Adrenal gland (tissue), 12 donors: ENCODE results near the gene CCR5. TPM values are rescaled to one million over a fixed set of nuclear protein-coding genes. Genes with fewer than 3 reads are reported as not detected.

Experiments
- DNase-seq, 7 donors: peaks; one replicate each; pipeline ENCODE4 v3.0.0-alpha.2; 2019 to 2020
- H3K27ac ChIP-seq, 5 donors: fragments of 200-600 bp; sonication (generic) in 4 of 5; 1 replicate in 3 of 5; 2 replicates in 2 of 5; pipeline versions ENCODE4 v1.5.1 to v1.8.0; 2016 to 2020; ENCODE audit warnings: mild to moderate bottlenecking in 1 of 5
- H3K27me3 ChIP-seq: fragments of 200-600 bp; 2 replicates; pipeline ENCODE4 v1.8.0; 2021
- H3K36me3 ChIP-seq, 2 donors: fragments of 200-600 bp; replicated peaks in 1 of 2; 1 replicate in 1 of 2; 2 replicates in 1 of 2; pipeline versions ENCODE4 v1.5.1 to v1.8.0; 2018 to 2022
- H3K4me1 ChIP-seq, 2 donors: fragments of 200-600 bp; replicated peaks in 1 of 2; 1 replicate in 1 of 2; 2 replicates in 1 of 2; pipeline versions ENCODE4 v1.5.1 to v1.8.0; 2018 to 2021
- H3K4me3 ChIP-seq, 4 donors: fragments of 200-600 bp; sonication (generic) in 3 of 4; one replicate each; pipeline ENCODE4 v1.5.1; 2016 to 2018
- H3K9me3 ChIP-seq, 3 donors: fragments of 200-600 bp; sonication (generic) in 1 of 3; replicated peaks in 1 of 3; 1 replicate in 2 of 3; 2 replicates in 1 of 3; pipeline versions ENCODE4 v1.5.1 to v1.8.0; 2016 to 2021
- CTCF ChIP-seq, 6 experiments: fragments of 450-650 bp in 4 of 6; fragments of 200-600 bp in 2 of 6; sonication (generic) in 1 of 6; IDR thresholded peaks; 1 replicate in 5 of 6; 2 replicates in 1 of 6; pipeline versions ENCODE4 v1.5.1 to v1.8.0; 2016 to 2021; ENCODE audit warnings: antibody characterized with exemption in 6 of 6, mild to moderate bottlenecking in 2 of 6, moderate library complexity in 1 of 6
- POLR2A ChIP-seq, 2 donors: fragments of 450-650 bp; IDR thresholded peaks; one replicate each; pipeline ENCODE4 v1.6.1; 2017; ENCODE audit warnings: antibody characterized with exemption in 2 of 2, mild to moderate bottlenecking in 2 of 2, moderate library complexity in 1 of 2
- WGBS, 4 donors: extraction: QIAGEN DNeasy Blood & Tissue Kit in 2 of 4; methylation state at CpG; one replicate each; pipeline versions ENCODE4 v1.1.5 to v1.1.7; 2013 to 2017; 5-methylcytosine and 5-hydroxymethylcytosine counted together
- intact Hi-C, 2 donors: fragments of 100-400 bp; cut with DNase I; formaldehyde crosslinking; loops; one replicate each; pipeline versions ENCODE4 v1.14.1 to v1.15.0; 2022 to 2023
- polyA plus RNA-seq, 3 donors: library from polyadenylated mRNA; stranded (reverse); fragments of 200-250 nt in 2 of 3; fragments of 350-450 nt in 1 of 3; fragmentation: Illumina TruSeq in 1 of 3; extraction: RNeasy Lipid Tissue Mini Kit (QIAGEN cat#74804) in 1 of 3; gene quantifications; one replicate each; pipeline ENCODE4 v1.2.3, GENCODE V29; 2013 to 2014
- total RNA-seq, 9 donors: library from RNA; depleted of rRNA in 4 of 9; stranded (reverse); fragments of >200 nt in 4 of 9; fragments of 120-200 nt in 1 of 9; fragmentation: NEBNext Ultra II Directional in 1 of 9; extraction: Animal tissue kit (Norgen Biotek cat#: 25700) in 1 of 9; gene quantifications; one replicate each; pipeline versions ENCODE4 v1.1.0 to v1.2.4, GENCODE V29; 2013 to 2023
- donor health status: healthy with polysubstance abuse.
- donor health status: Bipolar disorder and iron deficiency.
- donor health status: DM: yes; HTN: yes; CAD: no.
- donor health status: DM: no; HTN: no; CAD: no.
- donor health status: DM: no; HTN: no; CAD: no.
- donor health status: DM: yes; HTN: yes; CAD: no.

Gene CCR5
- total and polyA plus RNA-seq, 12 donors = 0.06 to 3.7 (median 0.94) TPM

- TF ChIP-seq POLR2A (IDR thresholded peaks at IDR 0.05) (no peak), CTCF (IDR thresholded peaks at IDR 0.05) (no peak)
- DNase-seq = no peak
- Histone ChIP-seq H3K4me1 (no peaks in the 10 kb centered on the region), H3K27ac (no peak overlapping the region), H3K9me3 (no peaks in the 10 kb centered on the region), H3K36me3 (no peaks in the 10 kb centered on the region), H3K27me3 (peaks cover 3% of the 10 kb centered on the region), H3K4me3 (no peak overlapping the region)
- 68 to 73% (median 70%) methylated on average over 2 of the region's 2 CpGs for WGBS, 4 donors
- intact Hi-C loops = no loop called here
Observed at GRCh38 chr3:46399098-46399497, 28.4 kb downstream of the CCR5 start.

GRCh38 chr3:46399557-46399956 lies 28.8 kb downstream of the CCR5 start:
- Histone ChIP-seq H3K27me3 (no peaks in the 10 kb centered on the region), H3K4me1 (no peaks in the 10 kb centered on the region), H3K27ac (no peak overlapping the region), H3K9me3 (no peaks in the 10 kb centered on the region), H3K36me3 (no peaks in the 10 kb centered on the region), H3K4me3 (no peak overlapping the region)
- no peak for TF ChIP-seq CTCF (IDR thresholded peaks at IDR 0.05)
- no peak for DNase-seq
- 47 to 63% (median 48%) methylated on average over 2 of the region's 2 CpGs for whole genome bisulfite sequencing, 4 donors
- intact Hi-C loops = no loop called here

- TF ChIP-seq POLR2A (IDR thresholded peaks at IDR 0.05) (no peak), CTCF (IDR thresholded peaks at IDR 0.05) (no peak)
- no peaks in the 10 kb centered on the region for H3K9me3 ChIP-seq
- no peak overlapping the region for H3K27ac ChIP-seq
- WGBS, 4 donors = 54 to 71% (median 59%) methylated on average over 8 of the region's 8 CpGs
- no peak for DNase-seq
- no peak overlapping the region for H3K4me3 ChIP-seq
- H3K36me3 ChIP-seq = no peaks in the 10 kb centered on the region
- intact Hi-C loops = no loop called here
- H3K4me1 ChIP-seq = no peaks in the 10 kb centered on the region
- no peaks in the 10 kb centered on the region for H3K27me3 ChIP-seq
Observed at GRCh38 chr3:46400000-46400734, 29.4 kb downstream of the CCR5 start.

GRCh38 chr3:46400846-46401245 lies 30.1 kb downstream of the CCR5 start:
- 72 to 84% (median 78%) methylated on average over 5 of the region's 5 CpGs for WGBS, 4 donors
- intact Hi-C loops = no loop called here

More at GRCh38 chr3:46400846-46401245, 30.1 kb downstream of the CCR5 start:
- H3K4me3 ChIP-seq = no peak overlapping the region
- no peak overlapping the region for H3K27ac ChIP-seq
- DNase-seq = no peak
- no peaks in the 10 kb centered on the region for H3K9me3 ChIP-seq
- H3K27me3 ChIP-seq = no peaks in the 10 kb centered on the region
- TF ChIP-seq POLR2A (IDR thresholded peaks at IDR 0.05) (no peak), CTCF (IDR thresholded peaks at IDR 0.05) (no peak)
- H3K36me3 ChIP-seq = no peaks in the 10 kb centered on the region
- H3K4me1 ChIP-seq = no peaks in the 10 kb centered on the region
